ENCODE measurements around the gene ODAD4.

DNA sequence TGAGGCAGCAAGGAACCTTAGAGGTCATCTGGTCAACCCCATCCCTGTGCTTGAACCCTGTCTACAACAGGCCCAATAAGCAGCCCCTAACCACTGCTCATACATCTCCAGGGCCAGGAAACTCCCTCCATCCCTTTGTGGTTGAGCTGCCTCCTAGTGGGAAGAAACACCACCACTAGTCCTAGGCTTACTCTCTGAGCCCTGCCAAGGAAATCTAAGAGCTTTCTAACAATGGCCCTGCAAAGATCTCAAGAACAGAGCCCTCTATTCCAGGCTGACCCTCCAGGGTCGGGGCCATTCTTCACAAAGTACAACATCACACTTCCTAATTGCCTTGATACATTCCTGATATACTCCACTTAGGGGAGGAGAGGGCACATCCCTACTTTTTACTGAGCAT lies 17.5 kb upstream of the ODAD4 start:
- no peak for TF ChIP-seq RNF2 (IDR thresholded peaks at IDR 0.05; ENCODE audit: borderline replicate concordance, low read depth, low read length, missing control alignments, poor library complexity, severe bottlenecking)
- TF ChIP-seq TAF1 (IDR thresholded peaks at IDR 0.05; ENCODE audit: low read depth, low read length) = no peak
- no peak for TF ChIP-seq EZH2 (IDR thresholded peaks at IDR 0.05; ENCODE audit: low read depth, low read length, severe bottlenecking)
- TF ChIP-seq, protein P1, sequence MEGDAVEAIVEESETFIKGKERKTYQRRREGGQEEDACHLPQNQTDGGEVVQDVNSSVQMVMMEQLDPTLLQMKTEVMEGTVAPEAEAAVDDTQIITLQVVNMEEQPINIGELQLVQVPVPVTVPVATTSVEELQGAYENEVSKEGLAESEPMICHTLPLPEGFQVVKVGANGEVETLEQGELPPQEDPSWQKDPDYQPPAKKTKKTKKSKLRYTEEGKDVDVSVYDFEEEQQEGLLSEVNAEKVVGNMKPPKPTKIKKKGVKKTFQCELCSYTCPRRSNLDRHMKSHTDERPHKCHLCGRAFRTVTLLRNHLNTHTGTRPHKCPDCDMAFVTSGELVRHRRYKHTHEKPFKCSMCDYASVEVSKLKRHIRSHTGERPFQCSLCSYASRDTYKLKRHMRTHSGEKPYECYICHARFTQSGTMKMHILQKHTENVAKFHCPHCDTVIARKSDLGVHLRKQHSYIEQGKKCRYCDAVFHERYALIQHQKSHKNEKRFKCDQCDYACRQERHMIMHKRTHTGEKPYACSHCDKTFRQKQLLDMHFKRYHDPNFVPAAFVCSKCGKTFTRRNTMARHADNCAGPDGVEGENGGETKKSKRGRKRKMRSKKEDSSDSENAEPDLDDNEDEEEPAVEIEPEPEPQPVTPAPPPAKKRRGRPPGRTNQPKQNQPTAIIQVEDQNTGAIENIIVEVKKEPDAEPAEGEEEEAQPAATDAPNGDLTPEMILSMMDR (IDR thresholded peaks at IDR 0.05; ENCODE audit: control extremely low read depth in 1 of 3, insufficient read depth in 1 of 3, low read depth in 1 of 3, low read length in 3 of 3) = no peak
- TF ChIP-seq RFX5 (IDR thresholded peaks at IDR 0.05; ENCODE audit: borderline replicate concordance, low read depth, low read length) = no peak
- TF ChIP-seq MAFK (IDR thresholded peaks at IDR 0.05; ENCODE audit: low read depth, low read length) = no peak
- no peak for TF ChIP-seq BACH1 (IDR thresholded peaks at IDR 0.05; ENCODE audit: low read length)
- no peak for TF ChIP-seq EP300 (IDR thresholded peaks at IDR 0.05; ENCODE audit: borderline replicate concordance in 1 of 2, low read depth in 2 of 2, low read length in 2 of 2)

Data from H1 (cell line).